CD4-positive, alpha-beta T cell treated with Interferon gamma for 1 hour (primary cell): ENCODE results near the gene CCDC141.

Source experiments
- DNase-seq: peaks from one replicate; pipeline ENCODE4 v3.0.0-alpha.2; 2020

Gene CCDC141

DNA sequence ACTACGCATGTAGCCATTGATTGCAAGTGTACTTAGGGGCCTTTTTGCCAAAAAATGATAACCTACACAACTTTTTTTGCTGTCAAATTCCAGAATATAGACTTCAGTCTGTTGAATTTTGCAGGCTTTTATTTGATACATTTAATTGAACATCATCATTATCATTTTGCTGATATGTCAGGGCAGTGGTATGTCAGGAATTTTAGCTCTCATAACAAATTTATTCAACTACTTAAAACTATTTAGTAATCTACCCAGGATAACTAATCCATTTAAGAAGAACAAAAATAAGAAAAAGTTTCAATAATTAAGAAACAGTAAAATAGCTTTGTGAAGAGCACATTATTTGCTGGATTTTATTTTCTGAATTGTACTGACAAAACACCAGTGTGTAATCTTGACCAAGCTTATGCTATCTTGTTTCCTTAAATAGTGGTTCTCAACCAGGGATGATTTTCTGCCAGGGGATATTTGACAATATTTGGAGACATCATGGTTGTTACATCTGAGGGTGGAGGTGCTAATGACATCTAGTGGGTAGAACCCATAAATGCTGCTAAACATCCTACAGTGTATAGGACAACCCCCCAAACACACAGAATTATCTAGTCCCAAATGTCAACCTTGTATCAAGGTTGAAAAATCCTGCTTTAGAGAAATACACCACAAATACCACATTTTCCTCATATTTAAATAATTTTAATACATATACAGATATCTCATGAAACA lies 230.6 kb downstream of the CCDC141 start:
- DNase-seq, result no peak

DNA sequence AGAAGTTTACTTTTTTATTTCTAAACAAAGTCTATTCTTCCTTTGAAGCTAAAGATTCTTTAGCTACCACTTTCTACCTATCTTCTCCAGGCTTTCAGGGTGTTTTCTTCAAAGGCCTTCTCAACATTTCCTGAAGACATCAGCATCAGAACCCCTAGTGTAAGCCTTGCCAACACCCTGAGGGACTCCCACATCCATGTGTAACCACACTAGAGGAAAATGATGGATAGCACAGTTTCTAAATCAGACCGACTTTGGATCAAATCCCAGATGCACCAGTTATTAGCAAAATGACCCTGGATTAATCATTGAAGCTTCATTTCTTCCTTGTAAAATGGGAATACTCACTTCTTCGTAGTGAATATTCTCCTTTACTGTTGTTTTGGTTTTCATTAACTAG lies 238.0 kb downstream of the CCDC141 start:
- no peak for DNase-seq

- DNase-seq, result no peak
Measured at GRCh38 chr2:178811045-178811444, 238.9 kb downstream of the CCDC141 start.

GRCh38 chr2:178810422-178810821 lies 239.5 kb downstream of the CCDC141 start:
- no peak for DNase-seq

GRCh38 chr2:178807227-178808008 lies 242.5 kb downstream of the CCDC141 start, which contains the start of gene TTN:
TSS of gene TTN (minus strand) at chr2:178807423. CDS start at chr2:178804642, 2,781 bp downstream.
- DNase-seq, result no peak

DNA sequence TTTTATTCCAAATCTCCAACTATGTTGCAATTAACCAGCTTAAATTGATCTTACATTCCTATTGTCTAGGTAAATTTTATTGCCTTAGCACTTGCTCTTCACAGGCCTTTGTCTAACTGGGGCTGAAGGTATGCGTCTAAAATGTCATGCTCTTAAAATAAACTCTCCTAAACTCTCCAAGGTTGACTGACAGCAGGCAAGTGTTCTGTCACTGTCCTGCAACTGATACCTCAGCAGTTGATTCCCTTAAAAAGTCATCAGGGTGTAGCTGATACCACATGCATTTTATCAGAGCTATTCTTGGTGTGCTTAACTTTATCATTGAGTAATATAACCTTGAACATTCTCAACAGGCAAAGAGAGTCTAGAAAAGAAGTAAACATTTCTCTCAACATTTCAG lies 243.4 kb downstream of the CCDC141 start:
- no peak for DNase-seq

GRCh38 chr2:178805457-178805856 lies 244.5 kb downstream of the CCDC141 start:
- no peak for DNase-seq

- no peak for DNase-seq
Measured at GRCh38 chr2:178804791-178805190, 245.1 kb downstream of the CCDC141 start.

DNA sequence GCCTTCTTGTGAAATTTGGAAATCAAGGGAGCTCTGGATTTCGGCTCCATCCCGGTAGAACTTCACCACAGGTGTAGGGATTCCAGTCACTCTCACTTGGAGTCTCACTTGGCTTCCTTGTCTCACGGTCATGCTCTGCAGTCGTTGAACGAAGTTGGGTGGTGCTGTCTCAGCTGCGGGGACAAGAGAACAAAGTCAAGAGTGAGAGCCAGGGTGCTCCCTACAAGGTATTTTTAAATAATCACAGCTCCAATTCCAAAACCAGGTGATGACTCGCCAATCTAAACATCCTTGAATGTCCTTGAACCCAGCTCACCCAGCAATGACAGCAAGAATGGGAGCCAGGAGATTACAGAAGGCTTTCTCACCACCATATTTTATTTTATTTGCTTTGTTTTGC lies 249.4 kb downstream of the CCDC141 start:
- no peak for DNase-seq

DNA sequence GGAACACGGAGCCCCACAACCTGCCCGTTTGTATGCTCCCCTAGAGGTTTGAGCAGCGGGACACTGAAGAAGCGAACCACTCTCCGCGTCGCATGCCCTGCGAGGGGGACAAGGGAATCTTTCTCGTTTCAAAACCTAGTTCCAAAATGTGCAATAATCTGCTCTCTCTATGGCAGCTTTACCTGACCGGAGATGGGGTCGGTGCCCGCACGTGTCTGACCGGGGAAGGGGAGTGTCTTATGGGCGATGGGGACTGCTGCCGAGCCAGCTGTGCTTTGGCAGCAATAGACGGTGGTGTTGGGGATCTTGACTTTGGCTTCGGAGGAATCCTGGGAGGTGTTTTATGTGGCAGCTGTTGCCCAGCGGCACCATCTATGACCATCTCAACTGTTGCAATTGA lies 250.6 kb downstream of the CCDC141 start:
- no peak for DNase-seq

- no peak for DNase-seq
Measured at GRCh38 chr2:178796079-178796677, 253.8 kb downstream of the CCDC141 start.

GRCh38 chr2:178787934-178788333 lies 262.0 kb downstream of the CCDC141 start:
- no peak for DNase-seq

DNA sequence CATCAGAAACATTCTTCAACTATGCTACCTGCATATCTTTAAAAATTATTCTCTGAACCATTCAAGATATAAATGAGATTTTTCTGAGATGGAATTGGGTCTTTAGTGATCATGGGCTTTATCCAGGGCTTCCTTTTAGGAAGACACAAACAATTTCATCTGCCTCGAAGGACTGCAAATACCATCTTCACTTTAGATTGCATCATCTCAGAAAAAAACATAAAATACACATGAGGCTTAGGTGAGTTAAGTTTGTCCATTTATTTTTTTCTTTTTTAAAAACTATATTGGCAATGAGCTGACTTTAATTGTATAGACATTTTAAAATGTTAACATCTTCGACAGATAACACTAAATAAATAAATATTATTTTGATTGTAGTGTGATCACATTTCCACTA lies 262.8 kb downstream of the CCDC141 start:
- no peak for DNase-seq

DNA sequence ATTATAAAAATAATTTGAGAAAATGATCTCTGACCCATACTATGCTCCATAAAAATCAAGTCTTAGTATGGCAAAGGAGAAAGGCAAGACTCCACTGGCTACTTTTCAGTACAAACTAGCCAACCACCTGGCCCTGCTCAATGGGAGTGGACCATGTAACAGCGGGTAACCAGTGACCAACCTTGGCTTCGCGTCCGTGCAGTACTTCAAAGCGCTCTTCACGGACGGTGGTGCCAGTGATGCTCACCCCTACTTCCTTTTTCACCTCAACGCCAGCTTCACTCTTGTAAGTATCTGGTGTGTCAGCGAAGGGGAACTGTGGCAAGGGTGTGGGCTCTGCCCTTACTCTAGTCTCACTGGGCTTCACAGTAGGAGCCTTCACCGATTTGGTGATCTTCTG lies 266.0 kb downstream of the CCDC141 start:
- no peak for DNase-seq

- no peak for DNase-seq
Measured at GRCh38 chr2:178782236-178782635, 267.7 kb downstream of the CCDC141 start.
